ENCODE data around the gene NEO1. TPM values are rescaled to one million over a fixed set of nuclear protein-coding genes. Genes with fewer than 3 reads are reported as not detected.
A peak's percentile ranks its signal among the peaks of the same experiment; 100 is the strongest.

NEO1 gene
- total RNA-seq, 1 experiment from 2014 or later = 41.8 TPM

DNA sequence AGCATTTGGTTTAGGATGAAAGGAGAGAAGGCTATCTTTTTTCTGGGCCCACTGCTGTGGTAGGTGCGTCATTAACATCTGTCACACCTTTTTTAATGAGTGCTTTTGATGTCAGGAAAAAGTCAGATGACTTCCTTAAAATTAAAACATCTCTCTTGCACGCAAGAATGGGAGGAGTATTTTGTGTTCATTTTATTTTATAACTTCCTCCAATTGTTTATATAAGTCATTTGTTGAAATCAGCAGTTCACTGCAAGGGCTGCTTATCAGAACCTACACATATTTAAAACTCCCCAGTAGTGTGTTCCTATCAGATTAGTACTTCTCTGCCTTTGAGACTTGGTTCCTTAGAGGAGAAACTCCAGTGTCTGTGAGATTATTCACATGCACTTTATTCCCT, 143.8 kb downstream of the NEO1 start:
- H2AFZ ChIP-seq (ENCODE audit: low read length) = no peak overlapping the region
- H2BK12ac ChIP-seq (ENCODE audit: insufficient read length, low read depth, low read length) = no peak overlapping the region
- no peak overlapping the region for H3K23ac ChIP-seq (ENCODE audit: insufficient read length, low read depth, low read length)
- H3K79me1 ChIP-seq (ENCODE audit: insufficient read depth, low read depth, low read length, poor library complexity, severe bottlenecking) = no peaks in the 10 kb centered on the region
- H3K18ac ChIP-seq (ENCODE audit: insufficient read length, low read depth, low read length) = no peak overlapping the region
- H4K91ac ChIP-seq (ENCODE audit: insufficient read length, low read depth, low read length) = no peak overlapping the region
- H3K79me2 ChIP-seq (ENCODE audit: insufficient read depth, low read length) = no peaks in the 10 kb centered on the region
- no peak for DNase-seq
- Mint-ChIP-seq H3K27me3 (ENCODE audit: low read depth) (no peaks in the 10 kb centered on the region), H3K4me1 (no peaks in the 10 kb centered on the region), H3K27ac (peak overlapping the region in 1 of 3 experiments; percentile 11; a peak in 1 of 7 replicates), H3K9me3 (no peaks in the 10 kb centered on the region; a peak in 1 of 5 replicates), H3K4me3 (no peak overlapping the region), H3K36me3 (ENCODE audit: insufficient read depth in 1 of 3, low read depth in 3 of 3) (peaks cover 2 to 12% (median 11%) of the 10 kb centered on the region in 3 experiments; a peak in 5 of 7 replicates)
- H2BK15ac ChIP-seq (ENCODE audit: low read depth, low read length) = no peak overlapping the region
- no peak overlapping the region for H2BK5ac ChIP-seq (ENCODE audit: insufficient read length, low read length)
- no peak overlapping the region for H3K9ac ChIP-seq (ENCODE audit: extremely low read depth, insufficient read length, low read length)
- H2AK5ac ChIP-seq (ENCODE audit: insufficient read length, low read length) = no peak overlapping the region
- H3K4ac ChIP-seq (ENCODE audit: low read depth, low read length) = no peak overlapping the region
- H3K27me3 ChIP-seq (ENCODE audit: insufficient read depth, low read length) = no peaks in the 10 kb centered on the region
- no peaks in the 10 kb centered on the region for H3K4me1 ChIP-seq (ENCODE audit: insufficient read depth, low read length)
- no peak overlapping the region for H3K4me2 ChIP-seq (ENCODE audit: insufficient read depth, insufficient read length, low read length)
- H3K56ac ChIP-seq (ENCODE audit: insufficient read length, low read depth, low read length) = no peak overlapping the region
- H4K8ac ChIP-seq (replicated peaks; ENCODE audit: insufficient read length, low read depth, low read length) = no peak overlapping the region
- H2BK20ac ChIP-seq (ENCODE audit: low read depth, low read length, poor library complexity, severe bottlenecking) = no peak overlapping the region
- H4K20me1 ChIP-seq (ENCODE audit: control insufficient read depth, insufficient read depth, insufficient read length) = no peaks in the 10 kb centered on the region
- no peaks in the 10 kb centered on the region for H3K23me2 ChIP-seq (ENCODE audit: insufficient read length, low read depth, low read length, poor library complexity, severe bottlenecking)
- H3K14ac ChIP-seq (ENCODE audit: insufficient read depth, low read length) = no peak overlapping the region
- TF ChIP-seq CTCF (conservative IDR thresholded peaks at IDR 0.05) = no peak
- no peak overlapping the region for H4K5ac ChIP-seq (ENCODE audit: insufficient read length, low read depth, low read length)
- H3K27ac ChIP-seq (ENCODE audit: insufficient read length, low read depth, low read length) = no peak overlapping the region
- no peak overlapping the region for H3T11ph ChIP-seq (ENCODE audit: low read length)
- H2BK120ac ChIP-seq (ENCODE audit: low read depth, low read length, poor library complexity, severe bottlenecking) = no peak overlapping the region
- no peaks in the 10 kb centered on the region for H3K9me3 ChIP-seq (ENCODE audit: control insufficient read depth, low read depth, low read length)
- WGBS (ENCODE audit: extremely low coverage, insufficient read length, low lambda C conversion rate) = no CpG with 5 or more reads among the region's 2 CpGs

Measured in H9 (cell line).